Endothelial cell of umbilical vein (primary cell): Measurements from ENCODE around the gene PSMA8.

Source experiments
- MYC ChIP-seq: IDR thresholded peaks from one replicate; pipeline ENCODE4 v1.6.1; 2011; ENCODE audit warnings: mild to moderate bottlenecking, low read depth, low read length
- POLR2AphosphoS5 ChIP-seq: IDR thresholded peaks from 2 replicates; pipeline ENCODE4 v1.6.1; 2012; ENCODE audit warnings: low read depth, mild to moderate bottlenecking, control low read depth, low read length, moderate library complexity; ENCODE audit not compliant: insufficient read depth
- TF ChIP-seq, protein P1 (sequence below), 2 donors: IDR thresholded peaks; 1 replicate in 1 of 2; 2 replicates in 1 of 2; pipeline ENCODE4 v1.5.1; 2011; ENCODE audit warnings: low read length in 2 of 2, mild to moderate bottlenecking in 2 of 2, moderate library complexity in 2 of 2, control low read depth in 1 of 2, inconsistent platforms in 1 of 2, low read depth in 1 of 2; ENCODE audit not compliant: insufficient read depth in 1 of 2; ENCODE audit errors: extremely low read depth in 1 of 2

DNA sequence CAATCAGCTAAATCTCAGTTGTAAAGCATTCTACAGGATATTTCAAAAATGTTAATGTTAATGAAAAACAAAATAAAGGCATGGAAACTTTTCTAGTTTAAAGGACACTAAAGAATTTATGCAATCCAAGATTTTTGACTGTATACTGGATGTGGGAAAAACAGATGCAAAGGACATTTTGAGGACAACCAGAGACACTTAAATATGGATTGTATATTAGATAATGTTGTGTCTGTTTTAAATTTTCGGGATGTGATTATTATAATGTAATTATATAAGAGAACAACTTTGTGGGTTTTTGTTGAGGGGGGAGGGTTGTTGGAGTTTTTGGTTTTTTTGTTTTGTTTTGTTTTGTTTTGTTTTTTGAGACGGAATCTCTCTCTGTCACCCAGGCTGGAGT is 30.9 kb downstream of the PSMA8 start:
- TF ChIP-seq, protein P1, sequence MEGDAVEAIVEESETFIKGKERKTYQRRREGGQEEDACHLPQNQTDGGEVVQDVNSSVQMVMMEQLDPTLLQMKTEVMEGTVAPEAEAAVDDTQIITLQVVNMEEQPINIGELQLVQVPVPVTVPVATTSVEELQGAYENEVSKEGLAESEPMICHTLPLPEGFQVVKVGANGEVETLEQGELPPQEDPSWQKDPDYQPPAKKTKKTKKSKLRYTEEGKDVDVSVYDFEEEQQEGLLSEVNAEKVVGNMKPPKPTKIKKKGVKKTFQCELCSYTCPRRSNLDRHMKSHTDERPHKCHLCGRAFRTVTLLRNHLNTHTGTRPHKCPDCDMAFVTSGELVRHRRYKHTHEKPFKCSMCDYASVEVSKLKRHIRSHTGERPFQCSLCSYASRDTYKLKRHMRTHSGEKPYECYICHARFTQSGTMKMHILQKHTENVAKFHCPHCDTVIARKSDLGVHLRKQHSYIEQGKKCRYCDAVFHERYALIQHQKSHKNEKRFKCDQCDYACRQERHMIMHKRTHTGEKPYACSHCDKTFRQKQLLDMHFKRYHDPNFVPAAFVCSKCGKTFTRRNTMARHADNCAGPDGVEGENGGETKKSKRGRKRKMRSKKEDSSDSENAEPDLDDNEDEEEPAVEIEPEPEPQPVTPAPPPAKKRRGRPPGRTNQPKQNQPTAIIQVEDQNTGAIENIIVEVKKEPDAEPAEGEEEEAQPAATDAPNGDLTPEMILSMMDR (IDR thresholded peaks at IDR 0.05; ENCODE audit: extremely low read depth in 1 of 2, insufficient read depth in 1 of 2, low read depth in 1 of 2, low read length in 2 of 2): no peak
- TF ChIP-seq POLR2AphosphoS5: no peak
- no peak for TF ChIP-seq MYC
